ENCODE results near the gene RRP36. TPM values are rescaled to one million over a fixed set of nuclear protein-coding genes. Genes with fewer than 3 reads are reported as not detected.
A peak's percentile ranks its signal among the peaks of the same experiment; 100 is the strongest.
"Not testable (repeated sequence)": the region's sequence is repeated elsewhere in the genome, so short reads cannot be mapped to it uniquely, and the experiment has no call there.

RRP36 gene, protein sequence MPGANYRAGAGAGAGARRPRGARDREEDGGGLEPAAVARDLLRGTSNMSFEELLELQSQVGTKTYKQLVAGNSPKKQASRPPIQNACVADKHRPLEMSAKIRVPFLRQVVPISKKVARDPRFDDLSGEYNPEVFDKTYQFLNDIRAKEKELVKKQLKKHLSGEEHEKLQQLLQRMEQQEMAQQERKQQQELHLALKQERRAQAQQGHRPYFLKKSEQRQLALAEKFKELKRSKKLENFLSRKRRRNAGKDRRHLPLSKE
- 10 to 100 TPM; 24.7 to 37.0 TPM for total RNA-seq
- long read RNA-seq: 0 reads

DNA sequence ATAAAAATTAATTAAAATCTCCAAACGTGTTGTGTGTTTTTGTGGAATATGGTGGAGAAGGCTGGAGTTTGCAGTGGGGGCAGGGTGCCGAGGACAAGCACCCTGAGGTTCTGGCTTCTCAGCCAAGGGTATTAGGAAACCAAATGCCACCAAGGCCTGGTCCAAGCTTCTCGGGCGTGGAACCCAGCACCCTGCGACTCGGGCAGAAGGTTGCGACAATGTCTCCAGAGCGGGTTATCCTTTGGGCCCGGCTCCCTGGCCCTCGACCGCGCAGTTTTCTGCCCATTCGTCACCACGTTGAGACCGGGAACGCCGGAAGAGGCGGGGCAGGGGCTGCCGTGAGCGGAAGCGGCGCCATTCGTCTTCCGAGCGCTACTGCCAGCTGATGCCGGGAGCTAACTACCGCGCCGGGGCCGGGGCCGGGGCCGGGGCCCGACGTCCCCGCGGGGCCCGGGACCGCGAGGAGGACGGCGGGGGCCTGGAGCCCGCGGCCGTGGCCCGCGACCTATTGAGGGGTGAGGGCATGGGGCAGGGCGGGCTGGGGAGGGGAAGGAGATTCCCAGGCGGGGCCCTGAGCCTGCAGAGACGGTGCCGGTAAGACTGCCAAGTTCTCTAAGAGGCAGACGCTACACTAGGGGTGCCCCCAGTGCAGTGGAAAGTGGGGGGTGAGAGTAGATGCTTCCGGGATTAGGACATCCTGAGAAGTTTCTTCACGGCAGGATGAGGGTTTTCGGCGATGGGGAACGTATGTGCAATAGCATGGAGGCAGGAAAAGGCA is at the start of gene RRP36:
TSS of gene RRP36 (plus strand) at position 354 of the 778 bp plus-strand sequence. CDS start at position 386, 32 bp downstream.
- ATAC-seq (peak; percentile 91 to 92), DNase-seq (peak; percentile 91)
- intact Hi-C loops (cut with DNase I): no loop called here

DNA sequence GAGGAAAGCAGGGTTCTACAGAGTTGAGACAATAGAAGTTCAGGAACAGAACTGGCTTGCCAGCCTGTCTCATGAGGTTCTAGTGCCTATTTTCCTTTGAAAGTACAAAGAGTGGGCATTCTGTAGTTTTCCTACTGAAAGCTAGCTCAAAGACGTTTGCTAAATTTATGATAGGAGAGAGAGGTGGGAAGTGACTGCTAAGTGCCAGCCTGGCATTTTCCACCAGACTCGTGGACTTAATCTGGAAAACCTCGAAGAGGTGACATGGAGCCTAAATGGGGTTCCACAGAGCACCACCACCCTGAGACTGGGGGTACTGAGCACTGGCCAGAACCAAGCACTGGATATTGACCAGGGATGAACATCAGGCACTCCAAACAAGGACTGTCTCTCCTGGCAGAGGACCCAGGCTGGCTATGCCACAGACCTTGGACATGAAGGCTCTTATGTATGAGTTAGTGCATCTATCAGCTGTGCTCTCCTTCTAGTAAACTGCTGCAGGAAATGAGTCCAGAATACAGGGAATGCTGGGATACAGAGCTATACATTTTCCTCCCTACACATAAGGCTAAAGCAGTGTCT is 49.6 kb upstream of the RRP36 start:
- ATAC-seq: no peak
- intact Hi-C loops (cut with DNase I): no loop called here

DNA sequence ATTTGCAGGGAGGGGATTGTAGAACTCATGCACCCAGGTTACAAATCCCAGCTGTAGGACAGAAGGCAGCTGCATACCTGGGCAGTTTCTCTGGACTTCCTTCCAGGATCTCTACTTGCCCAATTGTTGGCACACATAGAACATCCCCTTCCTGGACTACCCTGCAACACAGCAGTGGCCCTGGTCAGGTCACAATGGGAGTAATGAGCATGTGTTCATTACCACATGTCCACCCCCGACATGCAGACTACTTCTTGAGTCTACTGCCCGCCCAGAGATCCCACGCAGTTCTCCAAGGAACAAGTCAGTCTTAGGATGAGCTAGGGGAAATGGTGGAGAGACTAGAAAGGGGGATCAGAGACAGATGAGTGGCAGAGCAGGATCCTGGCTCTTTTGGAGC is 47.5 kb upstream of the RRP36 start:
- intact Hi-C loops (cut with DNase I): no loop called here
- ATAC-seq (no peak), DNase-seq (no peak)

More for the DNA sequence above, 49.6 kb upstream of the RRP36 start:
- no peak for DNase-seq

DNA sequence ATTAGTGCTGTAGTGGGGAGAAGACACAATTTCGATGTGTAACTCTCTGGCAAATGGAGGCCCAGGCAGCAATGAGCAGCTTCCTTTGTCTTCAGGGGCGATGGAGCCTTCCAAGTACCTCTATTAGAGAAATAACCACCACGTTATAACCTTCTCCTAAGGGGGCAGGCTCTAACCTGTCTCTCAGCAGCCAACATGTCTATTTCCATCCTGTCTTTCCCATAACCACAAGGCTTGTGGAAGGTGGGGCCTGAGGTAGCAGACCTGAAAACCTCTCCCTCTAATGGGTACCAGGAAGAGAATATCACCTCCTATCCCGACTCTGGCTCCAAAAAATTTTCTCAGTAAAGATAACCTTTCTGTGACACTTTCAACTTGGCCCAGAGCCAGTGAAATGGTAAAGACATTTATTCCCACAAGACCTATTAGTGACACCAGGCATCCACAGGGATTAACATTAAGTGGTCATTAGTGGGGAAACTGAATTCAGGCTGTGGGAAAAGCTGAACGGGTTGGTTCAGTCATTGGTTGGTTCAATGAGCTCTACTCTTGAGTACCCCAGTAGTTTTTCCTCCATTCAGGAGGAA is 46.4 kb upstream of the RRP36 start:
- intact Hi-C loops (cut with DNase I): no loop called here
- no peak for ATAC-seq
- DNase-seq: no peak

GRCh38 chr6:42978487-42978838 is 43.0 kb upstream of the RRP36 start:
- intact Hi-C loops (cut with DNase I): no loop called here
- peak; percentile 38 for DNase-seq
- ATAC-seq: peak; percentile 47 to 56

DNA sequence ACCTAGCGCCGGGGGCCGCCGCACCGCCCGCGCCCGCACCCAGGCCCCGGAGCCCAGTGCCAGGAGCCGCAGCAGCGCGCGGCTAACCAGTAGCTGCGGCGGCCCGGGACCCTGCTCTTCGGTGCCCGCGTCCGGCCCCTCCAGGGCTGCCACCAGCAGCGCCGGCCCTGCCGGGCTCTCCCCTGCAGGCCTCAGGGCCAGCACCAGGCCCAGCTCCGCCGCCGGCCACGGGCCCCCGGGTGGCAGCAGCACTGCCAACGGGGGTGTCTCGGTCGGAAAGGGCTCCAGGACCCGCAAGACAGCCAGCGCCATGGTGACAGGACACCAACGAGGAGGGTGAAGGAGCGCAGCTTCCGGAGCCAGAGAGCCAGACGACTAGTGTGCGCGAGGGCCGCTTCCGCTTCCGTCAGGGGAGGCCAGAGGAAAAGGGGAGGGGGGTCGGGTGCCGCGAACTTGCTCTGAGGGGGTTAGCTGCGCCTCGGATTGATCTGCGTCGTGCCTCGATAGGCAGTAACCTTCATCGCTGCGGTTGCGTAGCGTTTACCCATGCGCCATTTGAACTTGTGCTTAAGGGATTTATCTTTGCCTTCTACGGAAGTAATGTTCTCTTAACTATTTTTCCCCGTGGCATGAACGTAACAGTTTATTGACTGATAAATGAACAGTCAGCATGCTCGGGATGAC is 42.4 kb upstream of the RRP36 start, which contains the start of gene PEX6:
TSS of gene PEX6 (minus strand) at position 343 of the 684 bp plus-strand sequence. CDS start at position 312, 31 bp downstream.
- intact Hi-C loops (cut with DNase I): no loop called here
- ATAC-seq (peak; percentile 96 to 97), DNase-seq (peak; percentile 96)

- intact Hi-C loops (cut with DNase I): loop anchor here in 1 of 2 donors (5.0 kb wide), 1 partner anchor 47 kb away; no protein-coding TSS in a partner anchor
- DNase-seq (no peak), ATAC-seq (peak; percentile 1 to 3)
Observed at GRCh38 chr6:42979523-42980177, 41.8 kb upstream of the RRP36 start.

DNA sequence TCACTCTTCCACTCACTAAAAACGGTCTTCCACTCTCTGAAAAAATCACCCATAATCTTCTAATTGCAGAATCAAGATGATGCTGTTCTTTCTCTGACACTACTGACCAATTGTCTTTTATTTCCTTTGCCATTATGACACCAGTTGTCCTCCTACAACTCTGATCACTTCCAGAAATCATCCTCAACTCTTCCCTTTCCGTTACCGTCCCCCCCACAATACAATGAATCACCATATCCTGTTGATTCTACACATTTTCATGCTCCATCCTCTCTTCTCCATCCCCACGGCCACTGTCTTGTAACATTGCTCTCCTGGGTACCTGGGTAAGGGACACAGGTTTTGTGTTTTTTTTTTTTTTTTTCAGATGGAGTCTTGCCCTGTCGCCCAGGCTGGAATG is 39.6 kb upstream of the RRP36 start:
- no peak for ATAC-seq
- DNase-seq: no peak
- intact Hi-C loops (cut with DNase I): loop anchor here in 1 of 2 donors (5.0 kb wide), 1 partner anchor 50 kb away; no protein-coding TSS in a partner anchor

GRCh38 chr6:42984001-42984923 is 37.2 kb upstream of the RRP36 start, which contains the start of gene PPP2R5D:
PPP2R5D (plus strand) TSS chr6:42984570; CDS start chr6:42984678, 108 bp downstream.
- ATAC-seq (peak; percentile 96 to 97), DNase-seq (peak; percentile 98)
- intact Hi-C loops (cut with DNase I): loop anchor here in 1 of 2 donors (5.0 kb wide), 1 partner anchor 52 kb away; no protein-coding TSS in a partner anchor

GRCh38 chr6:42984924-42985475 is 36.4 kb upstream of the RRP36 start:
- intact Hi-C loops (cut with DNase I): loop anchor here in 1 of 2 donors (5.0 kb wide), 1 partner anchor 53 kb away; no protein-coding TSS in a partner anchor
- ATAC-seq: peak; percentile 8 to 16
- no peak for DNase-seq

DNA sequence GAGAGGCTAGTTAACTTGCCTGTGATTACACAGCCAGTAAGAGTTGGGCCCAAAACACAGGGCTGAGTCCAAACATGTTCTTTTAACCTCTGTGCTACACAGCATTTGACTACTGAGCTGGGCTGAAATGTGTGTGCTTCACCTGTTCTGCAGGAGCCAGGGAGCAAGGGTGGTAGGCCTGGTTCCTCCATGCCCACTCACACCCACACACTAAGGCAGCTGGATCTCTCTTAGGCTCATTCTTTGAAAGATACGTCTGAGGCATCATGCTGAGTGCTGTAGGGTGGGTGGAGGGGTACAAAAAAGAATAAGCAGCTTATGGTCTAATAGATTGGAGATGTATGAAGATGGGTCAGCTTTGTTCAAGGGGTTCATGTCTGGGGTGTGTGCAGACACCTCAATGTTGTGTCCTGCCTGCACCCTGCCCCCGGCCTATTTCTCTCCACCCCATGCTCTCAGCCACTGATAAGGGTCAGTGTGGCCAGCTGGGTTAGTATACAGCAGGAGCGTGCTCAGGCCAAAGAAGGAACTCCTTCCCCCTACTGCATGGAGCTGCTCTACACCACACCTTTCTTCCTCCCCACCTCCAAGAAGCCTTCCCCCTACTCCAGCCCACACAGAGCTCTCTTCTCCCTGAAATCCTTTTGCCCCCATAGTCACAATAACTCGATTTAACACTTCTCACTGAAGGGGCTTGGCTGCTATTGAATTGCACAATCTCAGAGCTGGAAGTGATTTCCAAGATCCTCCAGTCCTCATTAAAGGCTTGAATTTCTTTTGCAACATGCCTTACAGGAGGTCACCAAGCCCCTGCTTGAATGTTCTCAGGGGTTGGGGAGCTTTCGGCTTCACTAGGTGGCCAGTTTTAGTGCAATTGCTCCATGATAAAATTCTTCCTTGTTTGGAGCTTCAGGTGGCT is 33.6 kb upstream of the RRP36 start:
- intact Hi-C loops (cut with DNase I): no loop called here
- DNase-seq: no peak
- no peak for ATAC-seq

GRCh38 chr6:42988486-42989020 is 32.9 kb upstream of the RRP36 start:
- intact Hi-C loops (cut with DNase I): no loop called here
- ATAC-seq: no peak
- DNase-seq: no peak

DNA sequence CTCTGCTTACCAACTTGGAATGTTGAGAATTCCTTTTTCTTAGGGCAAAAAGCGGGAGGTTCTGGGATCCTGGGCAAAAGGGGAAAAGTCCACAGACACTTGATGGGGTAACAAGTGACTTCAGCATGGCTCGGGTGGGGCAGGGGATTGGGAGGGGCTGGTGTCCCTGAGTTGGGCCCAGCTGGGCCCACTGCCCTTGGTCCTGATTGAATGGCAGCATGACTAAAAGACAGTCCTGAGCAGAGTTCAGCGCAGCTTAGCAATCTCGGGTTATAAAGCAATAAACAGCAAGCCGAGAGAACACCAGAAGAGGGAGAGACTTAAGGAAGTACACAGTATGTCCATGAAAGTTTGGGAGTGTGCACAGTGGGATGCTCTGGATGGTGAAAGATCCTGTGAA is 31.5 kb upstream of the RRP36 start:
- intact Hi-C loops (cut with DNase I): no loop called here
- ATAC-seq: no peak
- no peak for DNase-seq

- ATAC-seq: no peak
- DNase-seq: no peak
- intact Hi-C loops (cut with DNase I): no loop called here
Observed at GRCh38 chr6:42993445-42993844, 28.0 kb upstream of the RRP36 start.

- ATAC-seq (no peak), DNase-seq (no peak)
- intact Hi-C loops (cut with DNase I): no loop called here
Observed at GRCh38 chr6:42996513-42996912, 24.9 kb upstream of the RRP36 start.

GRCh38 chr6:42998205-42998604 is 23.2 kb upstream of the RRP36 start:
- ATAC-seq; intact Hi-C loops (cut with DNase I); DNase-seq: not testable (repeated sequence)

Measured in left cardiac atrium (tissue), 4 donors.